OCI-M2 (cell line): Measurements from ENCODE around the gene SMIM28.
"Not testable (repeated sequence)": the region's sequence is repeated elsewhere in the genome, so short reads cannot be mapped to it uniquely, and the experiment has no call there.

ENCODE experiments used
- DNase-seq: peaks from one replicate; lab custom pipeline; 2025; ENCODE audit not compliant: unreplicated experiment; lab: John Stamatoyannopoulos, UW

SMIM28 gene

DNA sequence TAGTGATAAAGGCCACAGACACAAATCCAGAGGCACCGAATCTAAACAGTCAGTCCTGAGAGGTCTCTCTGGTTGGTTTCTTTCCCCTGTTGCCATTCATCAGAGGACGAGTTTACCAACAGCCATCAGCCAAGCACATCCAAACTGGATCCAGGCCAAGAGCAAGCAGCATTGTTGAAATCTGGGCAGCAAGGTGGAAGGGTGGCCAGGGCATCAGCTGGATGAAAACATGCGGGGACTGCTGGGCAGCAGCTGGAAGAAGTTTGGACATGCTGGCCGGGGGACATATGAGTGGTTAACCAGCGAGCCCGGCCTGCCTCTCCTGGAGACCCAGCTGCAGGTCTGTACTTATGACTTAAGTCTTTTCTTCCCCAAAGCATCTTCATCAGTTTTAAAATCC lies at the start of gene SMIM28:
SMIM28 (plus strand) TSS at position 62 of the 400 bp plus-strand sequence; CDS start at position 230, 168 bp downstream.
- DNase-seq = no peak

DNA sequence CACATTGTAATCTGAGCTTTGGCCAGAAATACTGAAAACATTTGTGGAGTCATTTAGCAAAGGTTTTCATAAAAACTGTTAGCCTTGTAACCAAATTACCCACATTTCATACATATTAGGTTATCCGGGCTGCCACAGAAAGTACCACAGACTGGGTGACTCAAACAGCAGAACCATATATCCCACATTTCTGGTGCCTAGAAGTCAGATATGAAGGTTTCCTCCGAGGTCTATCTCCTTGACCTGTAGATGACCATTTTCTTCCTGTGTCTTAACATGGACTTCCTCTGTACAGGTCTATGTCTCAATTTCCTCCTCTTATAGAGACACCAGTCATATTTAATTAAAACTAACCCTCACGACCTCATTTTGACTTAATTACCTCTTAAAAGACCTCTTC lies 49.5 kb upstream of the SMIM28 start:
- DNase-seq = no peak

DNA sequence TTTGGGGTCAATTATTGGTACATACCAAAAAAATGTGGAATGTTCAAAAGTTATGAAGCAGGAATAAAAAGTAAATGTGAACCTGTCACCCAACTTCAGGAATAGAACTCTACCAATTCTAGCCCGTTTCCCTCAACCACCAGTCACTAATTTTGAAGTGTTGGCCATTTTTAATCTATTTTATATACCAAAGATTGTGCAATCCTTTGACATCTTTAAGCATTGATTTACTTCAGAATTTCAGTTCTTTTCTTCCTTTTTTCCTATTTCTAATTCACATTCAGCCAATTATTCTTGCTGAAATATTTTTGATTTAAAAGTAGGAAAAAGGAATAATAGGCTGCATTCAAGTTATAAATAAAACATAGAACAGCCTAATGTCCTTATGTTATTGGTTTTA lies 46.9 kb upstream of the SMIM28 start:
- no peak for DNase-seq

DNA sequence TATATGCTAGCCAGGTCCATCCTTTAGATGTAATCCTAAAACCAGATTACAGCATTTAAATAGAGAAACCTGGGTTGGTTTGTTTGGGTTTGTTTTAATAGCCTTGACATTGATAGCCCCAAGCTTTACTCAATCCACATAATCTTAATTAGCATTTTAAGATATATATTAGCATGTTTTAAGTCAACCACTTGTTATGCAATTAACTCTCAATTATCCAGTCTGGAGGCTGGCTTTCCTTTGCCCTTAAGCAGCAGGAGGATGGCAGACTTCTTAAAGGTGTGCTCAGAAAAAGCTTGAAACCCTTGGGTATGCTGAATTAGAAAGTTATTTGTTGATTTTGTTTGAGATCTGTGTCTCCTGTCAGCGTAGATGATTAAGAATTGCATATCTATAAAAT lies 46.3 kb upstream of the SMIM28 start:
- DNase-seq = no peak

DNA sequence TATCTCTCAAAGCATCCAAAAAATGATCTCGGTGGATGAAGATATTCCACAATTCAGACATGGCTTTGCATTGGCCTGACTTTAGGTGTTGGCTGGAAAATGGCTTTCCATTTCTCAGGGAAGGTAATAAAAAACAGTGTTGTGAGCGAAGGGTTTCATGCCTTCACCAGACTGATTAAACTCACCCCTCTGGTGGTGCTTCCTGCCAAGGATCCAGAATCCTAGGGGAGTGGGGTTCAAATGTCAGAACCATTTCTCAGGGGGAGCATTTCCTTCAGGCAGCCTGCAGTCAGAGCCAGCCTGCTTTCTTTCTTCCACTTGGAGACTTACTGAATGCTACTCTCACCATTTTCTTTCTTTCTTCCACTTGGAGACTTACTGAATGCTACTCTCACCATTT lies 45.7 kb upstream of the SMIM28 start:
- no peak for DNase-seq

DNA sequence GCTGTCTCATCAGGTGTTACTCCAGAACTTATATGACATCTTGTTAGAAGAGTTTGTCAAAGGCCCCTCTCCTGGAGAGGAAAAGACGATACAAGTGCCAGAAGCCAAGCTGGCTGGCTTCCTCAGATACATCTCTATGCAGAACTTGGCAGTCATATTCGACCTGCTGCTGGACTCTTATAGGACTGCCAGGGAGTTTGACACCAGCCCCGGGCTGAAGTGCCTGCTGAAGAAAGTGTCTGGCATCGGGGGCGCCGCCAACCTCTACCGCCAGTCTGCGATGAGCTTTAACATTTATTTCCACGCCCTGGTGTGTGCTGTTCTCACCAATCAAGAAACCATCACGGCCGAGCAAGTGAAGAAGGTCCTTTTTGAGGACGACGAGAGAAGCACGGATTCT lies 43.7 kb upstream of the SMIM28 start:
- no peak for DNase-seq

DNA sequence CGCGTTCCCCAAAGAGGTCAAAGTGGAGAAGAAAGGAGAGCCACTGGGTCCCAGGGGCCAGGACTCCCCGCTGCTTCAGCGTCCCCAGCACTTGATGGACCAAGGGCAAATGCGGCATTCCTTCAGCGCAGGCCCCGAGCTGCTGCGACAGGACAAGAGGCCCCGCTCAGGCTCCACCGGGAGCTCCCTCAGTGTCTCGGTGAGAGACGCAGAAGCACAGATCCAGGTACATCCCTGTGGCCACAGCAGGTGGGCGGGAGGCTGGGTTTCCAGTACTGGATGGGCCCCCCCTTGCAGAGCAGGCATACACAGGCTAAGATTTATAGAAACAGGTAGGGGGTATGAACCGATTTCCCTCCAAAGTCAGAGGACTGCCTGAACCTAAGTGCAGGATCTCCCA lies 42.7 kb upstream of the SMIM28 start:
- no peak for DNase-seq

DNA sequence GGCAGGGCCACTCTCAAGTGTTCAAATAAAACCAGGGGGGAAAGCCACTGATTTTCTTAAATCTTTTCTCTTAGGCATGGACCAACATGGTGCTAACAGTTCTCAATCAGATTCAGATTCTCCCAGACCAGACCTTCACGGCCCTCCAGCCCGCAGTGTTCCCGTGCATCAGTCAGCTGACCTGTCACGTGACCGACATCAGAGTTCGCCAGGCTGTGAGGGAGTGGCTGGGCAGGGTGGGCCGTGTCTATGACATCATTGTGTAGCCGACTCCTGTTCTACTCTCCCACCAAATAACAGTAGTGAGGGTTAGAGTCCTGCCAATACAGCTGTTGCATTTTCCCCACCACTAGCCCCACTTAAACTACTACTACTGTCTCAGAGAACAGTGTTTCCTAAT lies 41.5 kb upstream of the SMIM28 start:
- DNase-seq = no peak

DNA sequence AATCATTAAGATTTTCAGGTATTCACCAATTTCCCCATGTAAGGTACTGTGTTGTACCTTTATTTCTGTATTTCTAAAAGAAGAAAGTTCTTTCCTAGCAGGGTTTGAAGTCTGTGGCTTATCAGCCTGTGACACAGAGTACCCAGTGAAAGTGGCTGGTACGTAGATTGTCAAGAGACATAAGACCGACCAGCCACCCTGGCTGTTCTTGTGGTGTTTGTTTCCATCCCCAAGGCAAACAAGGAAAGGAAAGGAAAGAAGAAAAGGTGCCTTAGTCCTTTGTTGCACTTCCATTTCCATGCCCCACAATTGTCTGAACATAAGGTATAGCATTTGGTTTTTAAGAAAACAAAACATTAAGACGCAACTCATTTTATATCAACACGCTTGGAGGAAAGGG lies 40.6 kb upstream of the SMIM28 start:
- DNase-seq = no peak

DNA sequence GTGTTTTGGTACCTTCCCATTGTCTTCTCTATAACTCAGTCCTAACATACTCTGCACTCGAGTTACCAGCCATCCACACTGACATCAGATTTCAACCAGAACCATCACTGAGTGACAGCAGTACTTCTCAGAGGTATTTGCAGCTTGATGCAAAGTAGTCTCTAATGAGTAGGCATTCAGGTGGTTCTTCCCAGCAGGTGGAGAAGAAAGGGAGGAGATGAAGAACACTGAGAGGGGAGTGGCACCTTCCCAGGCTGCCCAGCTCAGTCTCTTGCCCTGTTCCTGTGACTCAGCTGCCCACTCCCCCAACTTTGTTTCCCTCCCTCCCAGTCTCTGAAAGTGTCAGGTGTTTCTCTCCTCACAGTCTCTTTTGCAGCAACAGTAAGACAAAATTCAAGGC lies 38.7 kb upstream of the SMIM28 start:
- no peak for DNase-seq

DNA sequence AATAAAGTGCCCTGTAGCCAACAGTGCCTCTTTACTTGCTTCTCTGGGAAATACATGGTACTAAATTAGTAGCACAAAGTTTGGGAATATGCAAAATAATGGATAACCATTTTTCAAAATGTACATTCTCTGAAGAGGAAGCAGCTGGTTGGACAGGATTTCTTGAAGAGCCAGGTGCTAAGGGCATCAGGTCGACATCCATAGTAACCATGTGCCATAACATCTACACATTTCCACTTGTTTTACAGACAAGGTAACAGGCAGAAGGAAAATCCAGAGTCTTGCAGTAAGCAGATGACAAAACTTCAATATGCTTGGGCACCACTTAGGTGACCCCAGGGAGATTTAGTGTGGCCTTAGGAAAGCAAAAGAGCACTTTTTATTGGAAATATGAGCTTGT lies 36.5 kb upstream of the SMIM28 start:
- DNase-seq = no peak

DNA sequence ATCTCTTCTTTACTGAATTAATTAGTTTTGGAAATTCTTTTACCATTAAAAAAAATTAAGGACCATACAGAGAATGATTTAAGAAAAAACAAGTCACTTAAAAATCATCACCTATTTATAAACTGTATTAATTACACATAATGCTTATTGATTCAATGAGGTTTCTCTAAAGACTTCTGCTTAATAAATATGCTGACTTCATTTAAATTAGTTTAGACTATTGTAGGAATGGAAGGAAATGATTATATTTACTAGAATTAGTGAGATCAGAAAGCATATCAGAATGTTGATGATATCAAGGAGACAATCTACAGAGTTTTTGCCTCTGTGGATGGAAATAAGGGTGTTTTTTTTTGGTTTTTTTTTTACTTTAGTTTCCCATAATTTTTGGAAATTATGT lies 34.6 kb upstream of the SMIM28 start:
- DNase-seq = no peak

DNA sequence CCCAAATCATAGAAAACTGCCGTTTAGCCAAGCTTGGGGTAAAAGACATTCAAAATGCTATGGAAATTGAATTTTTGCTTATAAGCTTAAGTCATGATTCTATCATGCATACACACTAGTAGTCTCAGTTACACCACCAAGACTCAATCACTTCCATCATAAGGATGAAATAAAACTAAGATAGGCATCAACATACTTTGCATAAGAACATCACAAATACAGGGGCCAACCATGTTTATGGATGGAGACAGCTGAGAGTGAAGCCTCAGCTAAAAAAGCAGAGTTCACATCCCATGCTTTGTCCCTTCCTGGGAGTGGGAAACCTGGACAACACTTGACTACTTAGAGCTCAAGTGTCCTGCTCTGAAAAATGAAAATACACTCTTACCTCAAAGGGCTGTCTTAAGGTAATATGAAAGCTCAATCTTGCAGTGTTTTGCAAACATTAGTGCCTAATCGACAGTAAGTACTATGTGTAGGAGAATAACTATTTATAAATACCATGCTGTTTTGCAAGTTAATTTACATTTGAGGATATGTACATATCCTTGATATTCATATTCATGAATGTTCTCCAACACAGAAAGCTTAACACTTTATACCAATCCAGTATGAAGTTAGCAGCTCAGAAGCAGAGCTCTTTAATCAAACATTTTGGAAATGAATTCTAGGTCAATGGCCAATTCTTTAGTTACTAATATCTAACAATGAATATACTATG lies 32.0 kb upstream of the SMIM28 start:
- no peak for DNase-seq

DNA sequence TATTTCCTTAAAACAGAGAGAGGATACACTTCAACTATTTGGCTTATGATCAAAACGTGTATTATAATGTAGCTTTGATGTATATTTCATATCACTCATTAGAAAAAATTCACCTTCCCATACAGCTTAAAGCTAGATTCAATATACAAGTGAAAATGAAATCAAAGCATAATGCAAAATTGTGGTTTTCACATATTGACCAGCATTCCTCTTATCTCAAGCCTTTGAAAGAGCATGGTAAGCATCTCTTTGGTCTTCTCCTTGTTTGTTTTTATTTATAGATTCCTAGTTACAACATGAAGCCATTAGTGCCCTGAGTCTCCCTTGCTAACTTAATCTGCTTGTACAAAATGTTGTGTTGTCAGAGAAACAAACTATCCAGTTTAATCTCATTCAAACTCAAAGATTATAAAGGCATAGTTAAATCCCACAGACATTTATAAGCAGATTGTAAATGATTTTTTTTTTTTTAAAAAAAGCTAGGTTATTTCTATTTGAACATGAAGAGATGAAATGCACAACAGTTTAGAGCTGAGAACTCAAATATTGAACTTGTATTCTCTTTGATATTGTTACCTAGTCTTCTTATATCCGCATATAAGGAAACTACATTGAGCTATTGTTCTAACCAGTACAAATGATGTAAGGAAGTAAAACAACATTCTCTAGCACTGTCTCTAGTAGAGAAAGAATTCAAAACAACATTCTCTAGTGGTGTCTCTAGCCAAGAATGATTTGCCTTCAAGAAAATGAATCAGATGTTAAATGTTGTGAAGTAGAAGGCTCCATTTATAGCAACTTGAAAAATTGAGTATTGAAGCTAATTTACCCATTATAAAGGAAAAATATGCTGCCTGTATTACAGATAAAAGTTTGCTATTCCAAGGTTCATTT lies 31.2 kb upstream of the SMIM28 start:
- DNase-seq = no peak

DNA sequence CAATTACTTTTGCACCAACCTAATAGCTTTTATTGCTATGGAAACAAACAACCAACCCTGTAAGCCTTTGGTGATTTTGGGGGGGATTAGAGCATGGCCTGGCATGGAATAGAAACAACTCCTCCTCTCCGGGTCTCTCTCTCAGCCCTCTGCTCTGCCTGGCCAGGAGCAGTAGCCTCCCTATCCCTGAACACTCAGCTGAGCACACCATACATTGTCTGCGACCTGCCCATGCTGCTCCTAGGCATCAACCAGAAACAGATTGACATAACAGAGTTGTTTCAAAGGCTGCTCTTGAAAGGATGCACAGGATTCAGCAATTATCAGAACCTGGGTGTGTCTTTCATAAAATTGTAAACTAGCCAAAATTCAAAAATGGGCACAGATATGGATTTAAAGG lies 29.8 kb upstream of the SMIM28 start:
- no peak for DNase-seq

DNA sequence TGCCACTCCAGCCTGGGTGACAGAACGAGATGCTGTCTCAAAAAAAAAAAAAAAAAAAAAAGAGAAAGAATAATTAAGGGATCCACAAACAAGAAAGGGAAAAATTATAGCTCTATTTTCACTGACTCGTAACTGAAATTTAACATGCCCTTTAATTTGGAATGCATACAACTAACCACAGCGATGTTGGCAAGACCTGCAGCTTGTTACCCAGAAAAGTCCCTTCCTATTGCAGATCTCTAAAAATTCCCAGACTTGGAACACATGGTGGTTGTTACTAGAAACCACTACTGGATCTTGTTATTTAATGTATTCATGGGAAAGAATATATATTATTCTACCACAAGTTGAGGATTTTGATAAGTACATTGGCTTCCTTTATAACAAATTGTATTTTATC lies 27.8 kb upstream of the SMIM28 start:
- no peak for DNase-seq

DNA sequence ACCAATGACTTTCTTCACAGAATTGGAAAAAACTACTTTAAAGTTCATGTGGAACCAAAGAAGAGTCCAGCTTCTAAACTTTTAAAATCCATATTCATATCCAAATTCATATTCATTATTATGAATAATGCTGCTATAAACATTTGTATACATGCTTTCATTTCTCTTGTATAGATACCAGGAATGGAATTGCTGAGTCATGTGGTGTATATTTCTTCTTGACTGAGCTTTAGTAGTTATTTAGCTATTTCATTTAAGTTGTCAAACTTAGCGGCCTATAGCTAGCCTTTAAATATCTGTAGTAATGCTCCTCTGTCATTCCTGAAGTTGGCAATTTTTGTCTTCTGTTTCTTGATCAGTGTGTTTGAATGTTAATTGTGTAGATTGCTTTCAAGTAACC lies 19.8 kb upstream of the SMIM28 start:
- no peak for DNase-seq

DNA sequence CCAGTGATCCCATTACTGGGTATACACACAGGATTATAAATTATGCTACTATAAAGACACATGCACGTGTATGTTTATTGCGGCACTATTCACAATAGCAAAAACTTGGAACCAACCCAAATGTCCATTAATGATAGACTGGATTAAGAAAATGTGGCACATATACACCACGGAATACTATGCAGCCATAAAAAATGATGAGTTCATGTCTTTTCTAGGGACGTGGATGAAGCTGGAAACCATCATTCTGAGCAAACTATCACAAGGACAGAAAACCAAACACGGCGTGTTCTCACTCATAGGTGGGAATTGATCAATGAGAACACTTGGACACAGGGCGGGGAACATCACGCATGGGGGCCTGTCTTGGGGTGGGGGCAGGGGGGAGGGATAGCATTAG lies 9.0 kb upstream of the SMIM28 start:
- DNase-seq = not testable (repeated sequence)

DNA sequence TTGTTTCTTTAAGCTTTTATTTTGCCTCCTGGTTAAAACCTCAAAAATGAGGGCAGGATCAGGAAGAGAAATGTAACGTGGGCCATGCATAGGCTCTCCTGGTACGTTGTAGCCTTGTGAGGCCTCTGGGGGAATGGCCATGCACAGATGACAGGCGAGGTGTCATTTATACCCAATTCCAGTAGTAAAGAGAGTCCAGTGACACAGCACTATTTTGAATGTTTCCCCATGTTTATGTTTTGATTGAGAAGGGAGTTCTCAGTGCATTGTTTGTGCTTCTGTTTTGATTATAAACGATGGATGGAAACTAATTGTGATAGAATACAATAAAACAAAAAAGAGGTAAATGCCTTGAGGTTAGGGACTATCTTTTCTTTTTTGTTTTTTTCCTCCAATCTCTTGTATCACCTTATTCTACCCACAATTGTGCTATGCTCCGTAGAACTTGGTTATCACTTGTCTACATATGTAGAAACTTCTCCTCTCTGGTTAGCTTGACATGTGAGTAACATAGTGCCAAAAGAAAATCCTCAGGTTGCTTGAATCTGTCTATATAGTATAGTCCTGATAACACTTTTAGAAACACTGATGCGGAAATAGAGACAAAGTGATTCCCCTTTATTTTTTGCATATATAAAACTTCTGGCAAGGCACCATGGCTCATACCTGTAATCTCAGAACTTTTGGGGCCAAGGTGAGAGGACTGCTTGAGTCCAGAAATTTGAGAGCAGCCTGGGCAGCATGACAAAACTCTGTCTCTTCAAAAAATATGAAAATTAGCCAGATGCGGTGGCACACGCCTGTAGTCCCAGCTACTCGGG lies 6.9 kb upstream of the SMIM28 start:
- DNase-seq = no peak

DNA sequence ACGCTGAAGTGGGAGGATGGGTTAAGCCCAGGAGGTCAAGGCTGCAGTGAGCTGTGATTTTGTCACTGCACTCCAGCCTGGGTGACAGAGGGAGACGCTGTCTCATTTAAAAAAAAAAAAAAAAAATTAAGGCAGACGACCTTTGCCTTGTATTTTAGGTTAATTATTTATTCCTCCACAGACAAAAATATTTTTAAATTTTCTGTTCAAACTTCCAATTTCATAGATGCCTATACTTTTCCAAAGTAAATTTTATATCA lies 6.3 kb upstream of the SMIM28 start:
- DNase-seq = no peak

DNA sequence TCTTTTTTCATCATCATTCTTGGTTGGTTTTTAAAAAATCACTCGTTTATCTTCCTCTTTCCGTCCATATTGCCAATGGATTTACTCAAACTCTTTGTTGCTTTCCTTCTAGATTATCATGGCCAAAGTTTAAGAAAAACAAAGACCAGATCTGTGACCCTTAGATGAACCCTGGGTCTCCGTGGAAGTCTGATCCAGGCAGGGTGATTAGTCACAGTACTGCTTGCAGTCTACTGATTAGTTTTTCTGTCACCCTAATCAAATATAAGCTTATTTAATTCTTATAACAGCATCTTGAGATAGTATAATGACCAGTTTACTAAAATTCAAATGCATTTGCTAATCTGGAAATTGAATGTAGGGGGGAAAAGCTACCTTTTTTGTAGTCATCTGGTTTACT lies 6.0 kb upstream of the SMIM28 start:
- no peak for DNase-seq
